GM20431 (cell line): ENCODE data around the gene CXCL8.

Source experiments
- in situ Hi-C: fragments of 300-500 bp; cut with MseI, MboI; formaldehyde crosslinking; loops from one replicate; pipeline ENCODE4 v1.15.0; 2020; ENCODE audit warnings: low sequenced_read_pairs; ENCODE audit not compliant: unreplicated experiment

CXCL8 gene

GRCh38 chr4:73715659-73716058, 24.7 kb upstream of the CXCL8 start:
- in situ Hi-C loops = no loop called here

- in situ Hi-C loops = no loop called here
Measured at GRCh38 chr4:73718375-73719373, 21.7 kb upstream of the CXCL8 start.

- in situ Hi-C loops = no loop called here
Measured at GRCh38 chr4:73721435-73721834, 18.9 kb upstream of the CXCL8 start.

- in situ Hi-C loops = no loop called here
Measured at GRCh38 chr4:73721909-73722308, 18.5 kb upstream of the CXCL8 start.

- in situ Hi-C loops = no loop called here
Measured at GRCh38 chr4:73723023-73723422, 17.3 kb upstream of the CXCL8 start.

- in situ Hi-C loops = no loop called here
Measured at GRCh38 chr4:73723928-73724327, 16.4 kb upstream of the CXCL8 start.

GRCh38 chr4:73725510-73725909, 14.9 kb upstream of the CXCL8 start:
- in situ Hi-C loops = no loop called here

GRCh38 chr4:73725985-73726384, 14.4 kb upstream of the CXCL8 start:
- in situ Hi-C loops = no loop called here

- in situ Hi-C loops = no loop called here
Measured at GRCh38 chr4:73727685-73728084, 12.7 kb upstream of the CXCL8 start.

- in situ Hi-C loops = no loop called here
Measured at GRCh38 chr4:73728091-73728741, 12.2 kb upstream of the CXCL8 start.

GRCh38 chr4:73729534-73730165, 10.7 kb upstream of the CXCL8 start:
- in situ Hi-C loops = no loop called here

GRCh38 chr4:73730292-73730691, 10.1 kb upstream of the CXCL8 start:
- in situ Hi-C loops = no loop called here

GRCh38 chr4:73730867-73731266, 9.5 kb upstream of the CXCL8 start:
- in situ Hi-C loops = no loop called here

- in situ Hi-C loops = no loop called here
Measured at GRCh38 chr4:73731968-73732610, 8.3 kb upstream of the CXCL8 start.

- in situ Hi-C loops = no loop called here
Measured at GRCh38 chr4:73732759-73733431, 7.5 kb upstream of the CXCL8 start.

GRCh38 chr4:73734530-73735001, 5.8 kb upstream of the CXCL8 start:
- in situ Hi-C loops = no loop called here

- in situ Hi-C loops = no loop called here
Measured at GRCh38 chr4:73735231-73735630, 5.1 kb upstream of the CXCL8 start.

GRCh38 chr4:73741031-73741749, 821 bp downstream of the CXCL8 start:
- in situ Hi-C loops = no loop called here
